NT2/D1 (cell line): ENCODE measurements around the gene HCN2.
A peak's percentile ranks its signal among the peaks of the same experiment; 100 is the strongest.

ENCODE experiments used
- DNase-seq: peaks from one replicate; pipeline ENCODE4 v3.0.0-alpha.2; 2011; ENCODE audit warnings: low read depth, low spot score
- H3K27me3 ChIP-seq: 2 replicates; pipeline ENCODE4 v1.6.0; 2011; ENCODE audit warnings: mild to moderate bottlenecking; ENCODE audit not compliant: insufficient read length, insufficient read depth
- H3K36me3 ChIP-seq: 2 replicates; pipeline ENCODE4 v1.6.1; 2011; ENCODE audit warnings: mild to moderate bottlenecking, low read length, mixed read lengths; ENCODE audit not compliant: insufficient read depth, insufficient read length
- H3K4me1 ChIP-seq: 2 replicates; pipeline ENCODE4 v1.5.1; 2011; ENCODE audit not compliant: insufficient read depth, insufficient read length
- H3K4me3 ChIP-seq: 2 replicates; pipeline ENCODE4 v1.5.1; 2011; ENCODE audit warnings: low read depth; ENCODE audit not compliant: insufficient read length
- H3K9ac ChIP-seq: 2 replicates; pipeline ENCODE4 v1.6.0; 2011; ENCODE audit warnings: low read depth; ENCODE audit not compliant: insufficient read length
- H3K9me3 ChIP-seq: 2 replicates; pipeline ENCODE4 v1.5.1; 2011; ENCODE audit warnings: mild to moderate bottlenecking, low read length; ENCODE audit not compliant: insufficient read depth
- SUZ12 ChIP-seq: IDR thresholded peaks from 2 replicates; pipeline ENCODE4 v1.6.1; 2011; ENCODE audit not compliant: insufficient read length, insufficient read depth; ENCODE audit errors: extremely low read depth
- YY1 ChIP-seq: IDR thresholded peaks from 2 replicates; pipeline ENCODE4 v1.6.1; 2011; ENCODE audit not compliant: insufficient read length, insufficient read depth
- ZNF274 ChIP-seq: IDR thresholded peaks from 2 replicates; pipeline ENCODE4 v1.6.1; 2011; ENCODE audit warnings: mild to moderate bottlenecking, low read depth, low read length

Gene HCN2

DNA sequence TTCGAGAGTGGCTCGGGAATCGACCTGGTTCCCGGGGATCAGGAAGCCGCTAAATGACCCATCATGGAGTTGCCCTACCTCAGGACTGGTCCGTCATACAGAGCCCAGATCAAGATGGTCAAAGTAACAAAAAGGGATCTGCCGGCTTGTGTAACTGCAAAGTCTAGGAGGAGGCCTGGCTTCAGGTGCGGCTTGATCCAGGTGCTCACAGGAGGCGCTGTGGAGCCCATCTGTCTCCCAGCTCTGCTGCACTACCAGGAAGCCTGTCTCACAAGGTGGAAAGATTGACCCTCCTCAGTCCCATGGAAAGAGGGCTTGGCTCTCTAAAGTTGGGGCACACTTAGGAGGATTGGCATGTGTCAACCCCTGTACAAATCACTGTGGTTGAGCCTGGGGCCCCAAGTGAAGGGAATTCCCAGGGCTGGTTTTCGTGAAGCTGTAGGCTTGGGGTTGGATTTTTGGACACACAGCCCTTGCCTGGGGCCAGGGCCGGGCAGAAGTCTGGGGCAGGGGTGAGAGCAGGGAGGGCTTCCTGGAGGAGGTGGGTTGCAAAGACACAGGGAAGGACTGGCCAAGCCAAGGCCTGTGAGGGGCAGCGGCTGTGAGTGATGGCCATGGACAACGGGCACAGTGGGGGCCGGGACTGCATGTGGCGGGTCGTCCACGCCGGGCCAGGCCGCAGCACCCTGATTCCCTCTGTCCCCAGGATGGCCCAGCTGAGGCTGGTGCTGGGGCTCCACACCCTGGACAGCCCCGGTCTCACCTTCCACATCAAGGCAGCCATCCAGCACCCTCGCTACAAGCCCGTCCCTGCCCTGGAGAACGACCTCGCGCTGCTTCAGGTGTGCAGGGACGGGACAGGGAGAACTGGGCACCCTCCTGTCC lies 41.6 kb upstream of the HCN2 start:
- Histone ChIP-seq H3K9ac (peak overlapping the region; percentile 8), H3K4me3 (no peak overlapping the region), H3K27me3 (no peaks in the 10 kb centered on the region), H3K4me1 (peaks cover 6% of the 10 kb centered on the region), H3K36me3 (peaks cover 3% of the 10 kb centered on the region), H3K9me3 (no peaks in the 10 kb centered on the region)
- TF ChIP-seq YY1 (no peak), SUZ12 (no peak), ZNF274 (no peak)
- DNase-seq, result no peak

DNA sequence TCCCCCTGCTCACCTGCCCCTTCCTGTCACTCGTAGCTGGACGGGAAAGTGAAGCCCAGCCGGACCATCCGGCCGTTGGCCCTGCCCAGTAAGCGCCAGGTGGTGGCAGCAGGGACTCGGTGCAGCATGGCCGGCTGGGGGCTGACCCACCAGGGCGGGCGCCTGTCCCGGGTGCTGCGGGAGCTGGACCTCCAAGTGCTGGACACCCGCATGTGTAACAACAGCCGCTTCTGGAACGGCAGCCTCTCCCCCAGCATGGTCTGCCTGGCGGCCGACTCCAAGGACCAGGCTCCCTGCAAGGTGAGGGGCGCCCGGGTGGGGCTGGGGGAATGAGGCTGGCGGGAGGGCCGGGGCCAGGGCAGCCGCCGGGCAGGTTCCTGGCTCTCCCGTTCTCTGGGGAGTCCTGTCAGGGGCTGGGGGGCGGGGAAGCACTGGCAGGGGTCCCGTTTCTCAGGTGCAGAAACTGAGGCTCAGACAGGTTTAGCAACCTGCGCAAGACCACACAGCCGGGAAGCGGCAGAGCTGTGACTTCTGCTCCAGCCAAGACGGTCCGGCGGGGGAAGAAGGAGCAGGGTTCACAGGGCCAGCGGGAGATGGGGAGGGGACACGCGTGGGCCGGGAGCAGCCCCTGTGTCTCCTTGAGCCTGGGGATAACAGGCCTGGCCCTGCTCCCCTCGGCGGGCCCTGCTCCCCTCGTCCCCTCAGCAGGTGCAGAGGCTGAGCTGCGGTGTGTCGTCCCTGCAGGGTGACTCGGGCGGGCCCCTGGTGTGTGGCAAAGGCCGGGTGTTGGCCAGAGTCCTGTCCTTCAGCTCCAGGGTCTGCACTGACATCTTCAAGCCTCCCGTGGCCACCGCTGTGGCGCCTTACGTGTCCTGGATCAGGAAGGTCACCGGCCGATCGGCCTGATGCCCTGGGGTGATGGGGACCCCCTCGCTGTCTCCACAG lies 40.5 kb upstream of the HCN2 start:
- H3K4me3 ChIP-seq, result no peak overlapping the region
- H3K9me3 ChIP-seq, result no peaks in the 10 kb centered on the region
- no peaks in the 10 kb centered on the region for H3K27me3 ChIP-seq
- peaks cover 6% of the 10 kb centered on the region for H3K4me1 ChIP-seq
- H3K9ac ChIP-seq, result no peak overlapping the region
- no peaks in the 10 kb centered on the region for H3K36me3 ChIP-seq
- TF ChIP-seq YY1 (no peak), SUZ12 (no peak), ZNF274 (no peak)
- DNase-seq, result no peak

DNA sequence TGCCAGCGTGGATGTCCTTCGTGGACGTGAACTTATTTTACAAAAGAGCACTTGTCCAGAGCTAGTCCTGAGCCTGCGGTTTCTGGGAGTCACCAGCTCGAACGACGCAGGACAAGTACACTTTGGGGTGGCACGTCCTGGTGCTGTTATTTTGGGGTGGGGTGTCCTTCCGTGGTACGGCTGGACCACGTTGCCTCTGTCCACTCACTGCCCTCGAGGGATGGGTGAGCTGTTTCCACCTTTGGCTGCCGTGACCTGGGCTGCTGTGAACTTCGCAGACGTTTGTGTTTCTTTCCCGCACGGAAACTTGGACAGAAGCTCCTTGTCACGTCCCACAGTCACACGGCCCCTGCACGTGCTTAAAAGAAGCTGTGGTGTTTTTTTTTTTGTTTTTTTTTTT lies 34.9 kb upstream of the HCN2 start:
- Histone ChIP-seq H3K9me3 (no peaks in the 10 kb centered on the region), H3K36me3 (no peaks in the 10 kb centered on the region), H3K9ac (no peak overlapping the region), H3K4me1 (peaks cover 19% of the 10 kb centered on the region), H3K27me3 (no peaks in the 10 kb centered on the region), H3K4me3 (no peak overlapping the region)
- no peak for TF ChIP-seq SUZ12
- no peak for TF ChIP-seq YY1
- no peak for TF ChIP-seq ZNF274
- no peak for DNase-seq

DNA sequence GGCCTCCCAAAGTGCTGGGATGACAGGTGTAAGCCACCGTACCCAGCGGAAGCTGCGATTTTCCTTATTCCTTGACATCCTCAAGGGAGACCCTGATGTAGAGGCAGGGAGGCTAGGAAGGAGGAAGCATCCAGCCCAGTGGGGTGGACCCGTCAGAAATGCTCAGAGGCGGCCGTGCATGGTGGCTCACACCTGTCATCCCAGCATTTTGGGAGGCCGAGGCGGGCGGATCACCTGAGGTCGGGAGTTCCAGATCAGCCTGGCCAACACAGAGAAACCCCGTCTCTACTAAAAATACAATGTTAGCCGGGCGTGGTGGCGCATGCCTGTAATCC lies 34.2 kb upstream of the HCN2 start:
- Histone ChIP-seq H3K9me3 (no peaks in the 10 kb centered on the region), H3K9ac (peak overlapping the region; percentile 32), H3K36me3 (no peaks in the 10 kb centered on the region), H3K4me1 (peaks cover 19% of the 10 kb centered on the region), H3K4me3 (no peak overlapping the region), H3K27me3 (no peaks in the 10 kb centered on the region)
- DNase-seq, result no peak
- no peak for TF ChIP-seq YY1
- TF ChIP-seq SUZ12, result no peak
- TF ChIP-seq ZNF274, result no peak

DNA sequence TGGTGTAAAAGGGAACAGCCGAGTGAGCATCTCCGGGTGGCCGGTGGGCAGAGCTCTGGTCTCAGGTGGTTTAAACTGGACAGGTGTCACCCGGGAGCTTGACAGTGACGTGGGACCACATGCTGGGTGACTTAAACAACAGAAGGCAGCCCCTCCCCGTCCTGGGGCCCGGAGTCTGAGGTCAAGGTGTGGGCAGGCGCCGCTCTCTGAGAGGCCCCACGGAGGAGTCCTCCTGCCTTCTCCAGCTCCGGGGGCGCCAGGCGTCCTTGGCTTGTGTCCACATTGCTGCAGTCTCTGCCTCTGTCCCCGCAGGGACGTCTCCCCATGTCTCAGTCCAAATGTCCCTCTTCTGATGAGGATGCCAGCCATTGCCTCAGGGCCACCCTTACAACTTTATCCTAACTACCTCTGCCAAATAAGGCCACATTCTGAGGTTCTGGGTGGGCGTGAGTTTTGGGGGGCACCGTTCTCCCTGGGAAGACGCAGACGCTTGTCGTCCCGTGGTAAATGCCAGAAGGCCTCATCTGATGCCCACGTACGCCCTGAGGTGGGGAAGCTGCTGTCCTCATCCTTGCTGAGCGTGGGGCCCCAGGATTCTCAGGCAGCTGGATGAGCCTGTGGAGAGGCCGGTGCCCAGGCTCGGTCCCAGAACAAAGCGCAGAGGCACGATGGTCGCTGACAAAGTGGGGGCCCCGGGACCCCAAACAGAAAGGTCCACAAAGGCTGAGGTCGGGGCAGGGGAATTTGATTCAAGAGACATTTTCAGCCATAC lies 32.9 kb upstream of the HCN2 start:
- no peaks in the 10 kb centered on the region for H3K27me3 ChIP-seq
- no peak overlapping the region for H3K9ac ChIP-seq
- H3K9me3 ChIP-seq, result peaks cover 7% of the 10 kb centered on the region; the same call in 1 of the 2 replicates
- H3K4me1 ChIP-seq, result peaks cover 15% of the 10 kb centered on the region
- no peak overlapping the region for H3K4me3 ChIP-seq
- H3K36me3 ChIP-seq, result no peaks in the 10 kb centered on the region
- TF ChIP-seq ZNF274, result no peak
- TF ChIP-seq YY1, result no peak
- TF ChIP-seq SUZ12, result no peak
- no peak for DNase-seq

DNA sequence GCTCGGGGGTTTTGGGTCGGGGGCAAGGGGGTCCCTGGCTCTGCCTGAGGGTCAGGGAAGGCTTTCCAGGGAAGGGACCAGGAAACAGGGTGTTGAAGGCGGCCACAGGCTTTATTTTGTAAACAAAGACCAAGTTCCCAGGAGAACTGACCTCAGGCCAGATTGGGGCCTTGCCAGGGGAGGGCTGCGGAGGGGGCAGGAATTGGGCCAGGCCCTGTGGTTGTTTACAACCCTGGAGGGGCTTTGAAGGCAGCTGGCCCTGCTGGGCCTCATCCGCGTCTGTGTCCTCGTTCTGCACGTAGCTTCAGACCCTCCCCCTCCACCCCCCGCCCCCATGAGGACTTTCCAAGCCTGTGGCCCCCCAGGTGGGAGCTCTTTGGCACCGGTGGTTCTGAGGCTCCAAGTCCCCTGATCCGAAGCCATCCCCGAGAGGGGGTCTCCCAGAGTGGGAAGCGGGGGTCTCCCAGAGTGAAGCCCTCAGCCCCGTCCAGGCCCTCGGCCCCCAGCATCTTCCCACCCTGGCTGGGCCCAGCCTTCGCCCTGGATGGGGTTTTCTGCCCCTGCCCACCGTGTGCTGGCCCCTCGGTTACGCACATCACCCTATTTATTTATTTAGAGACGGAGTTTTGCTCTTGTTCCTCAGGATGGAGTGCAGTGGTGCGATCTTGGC lies 30.8 kb upstream of the HCN2 start:
- Histone ChIP-seq H3K4me1 (peaks cover 17% of the 10 kb centered on the region), H3K27me3 (no peaks in the 10 kb centered on the region), H3K9me3 (peaks cover 7% of the 10 kb centered on the region; the same call in 1 of the 2 replicates), H3K4me3 (no peak overlapping the region), H3K9ac (peak overlapping the region; percentile 59), H3K36me3 (no peaks in the 10 kb centered on the region)
- no peak for DNase-seq
- no peak for TF ChIP-seq SUZ12
- TF ChIP-seq YY1, result no peak
- TF ChIP-seq ZNF274, result no peak
